Fibroblast of skin of abdomen (primary cell): ENCODE measurements around the gene CPEB4.

ENCODE experiments used
- DNase-seq: peaks from one replicate; pipeline ENCODE4 v3.0.0-alpha.2; 2013

The CPEB4 gene

DNA sequence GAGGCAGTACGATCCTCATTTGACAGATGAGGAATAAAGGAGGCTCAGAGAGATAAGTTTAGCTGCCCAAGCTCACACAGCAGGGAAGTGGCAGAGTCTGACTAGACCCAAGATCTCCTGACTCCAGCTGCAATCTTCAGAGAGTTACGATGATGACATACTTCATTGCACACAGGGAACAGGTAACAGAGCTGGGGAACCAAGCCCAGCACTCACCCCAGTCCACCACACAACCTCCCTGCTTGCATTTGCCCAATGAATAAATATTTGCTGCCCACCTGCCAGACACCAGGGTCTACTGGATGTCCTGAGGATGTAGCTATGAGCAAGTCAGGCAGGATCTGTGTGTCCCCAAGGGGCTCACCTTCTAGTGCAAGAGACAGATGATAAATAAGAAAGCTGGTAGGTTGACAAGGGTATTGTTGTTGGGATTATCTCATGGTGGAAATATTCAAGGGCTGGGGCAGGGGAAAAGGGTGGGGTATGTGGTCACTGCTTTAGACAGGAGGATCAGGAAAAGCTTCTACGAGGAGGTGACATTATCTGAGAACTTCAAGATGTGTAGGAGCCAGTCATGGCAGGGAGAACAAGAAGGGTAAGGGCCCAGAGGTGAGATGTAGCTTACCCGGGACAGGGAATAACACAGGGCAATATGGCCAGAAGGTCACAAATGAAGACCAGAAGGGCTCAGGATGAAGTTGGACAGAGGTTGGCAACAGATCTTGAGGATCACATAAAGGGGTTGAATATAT lies 28.6 kb upstream of the CPEB4 start:
- DNase-seq, result no peak

DNA sequence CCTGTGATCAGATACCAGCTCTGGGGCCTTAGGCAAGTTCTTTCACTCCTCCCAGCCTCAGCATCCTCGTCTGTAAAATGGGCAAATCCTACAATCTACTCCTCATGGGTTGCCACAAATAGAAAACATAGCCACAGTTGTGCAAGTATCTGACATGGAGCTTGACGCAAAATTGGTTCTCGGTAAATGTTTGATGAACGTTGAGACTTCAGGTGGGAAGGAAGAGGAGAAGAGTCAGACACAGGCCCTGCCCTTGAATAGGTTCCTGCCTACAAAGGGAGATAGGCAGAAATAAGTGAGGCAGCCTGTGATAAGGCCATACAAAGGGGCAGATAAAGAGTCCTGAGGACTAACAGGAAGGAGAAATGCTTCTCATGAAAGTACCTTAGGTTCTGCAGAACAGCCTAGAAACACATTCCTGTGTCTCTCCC lies 26.1 kb upstream of the CPEB4 start:
- no peak for DNase-seq

DNA sequence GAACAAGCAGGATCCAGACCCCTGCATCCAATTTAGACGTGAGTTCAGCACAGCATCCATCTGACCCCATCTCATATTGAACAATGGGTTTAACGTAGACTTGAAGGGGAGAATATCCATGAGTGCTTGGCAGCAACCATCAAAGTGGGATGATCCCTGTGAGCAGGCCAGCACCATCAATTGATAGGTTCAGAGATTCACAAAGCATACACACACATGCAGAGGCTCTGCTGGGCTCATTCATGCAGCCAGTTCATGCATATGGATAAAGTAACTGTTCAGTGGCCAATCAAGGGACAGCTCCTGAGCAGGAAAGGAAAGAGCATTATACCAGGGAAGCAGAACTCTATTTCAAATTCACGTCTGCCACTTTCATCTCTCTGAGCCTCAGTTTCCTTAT lies 24.8 kb upstream of the CPEB4 start:
- no peak for DNase-seq

DNA sequence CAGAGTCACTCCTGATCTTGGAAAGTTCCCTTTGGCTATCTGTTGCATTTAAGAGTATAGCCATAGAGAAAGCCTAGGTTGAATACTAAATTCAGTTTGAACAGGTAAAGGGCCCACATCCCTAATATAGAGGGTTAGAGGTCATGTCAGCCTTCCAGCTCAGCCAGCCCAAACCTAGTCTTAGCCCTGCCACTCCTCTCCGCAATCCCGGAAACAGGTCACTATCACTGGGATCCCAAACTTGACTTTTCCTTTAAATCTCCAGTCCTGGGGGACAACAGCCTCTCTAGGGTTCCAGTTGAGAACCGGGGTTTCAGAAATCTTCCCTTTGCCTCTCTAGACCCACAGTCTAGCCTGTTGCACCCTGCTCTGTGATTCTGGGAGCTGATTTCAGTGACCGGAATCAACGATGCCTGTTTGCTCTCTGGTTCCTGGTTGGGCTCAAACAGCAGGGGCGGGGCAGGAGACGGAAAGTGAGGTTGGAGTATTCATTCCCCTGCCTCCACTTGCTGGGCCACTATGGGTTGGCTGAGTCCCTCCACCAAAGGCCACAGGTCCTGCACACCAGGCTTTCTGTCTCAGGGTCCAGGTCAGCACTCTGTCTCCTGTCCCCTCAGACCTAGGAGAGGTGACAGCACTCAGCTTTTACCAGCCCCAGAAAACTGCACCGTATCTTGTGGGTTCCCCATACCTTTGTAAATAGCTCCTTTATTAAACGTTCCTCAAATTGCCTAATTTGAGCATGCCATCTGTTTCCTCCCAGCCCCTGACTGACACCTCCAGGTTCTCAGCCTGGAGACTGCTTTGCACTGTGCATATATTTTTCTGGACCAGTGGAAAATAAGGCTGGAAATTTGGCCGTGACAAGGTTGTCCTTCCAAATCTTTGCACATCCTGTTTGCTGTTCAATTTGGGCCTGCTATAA lies 23.8 kb upstream of the CPEB4 start:
- no peak for DNase-seq

DNA sequence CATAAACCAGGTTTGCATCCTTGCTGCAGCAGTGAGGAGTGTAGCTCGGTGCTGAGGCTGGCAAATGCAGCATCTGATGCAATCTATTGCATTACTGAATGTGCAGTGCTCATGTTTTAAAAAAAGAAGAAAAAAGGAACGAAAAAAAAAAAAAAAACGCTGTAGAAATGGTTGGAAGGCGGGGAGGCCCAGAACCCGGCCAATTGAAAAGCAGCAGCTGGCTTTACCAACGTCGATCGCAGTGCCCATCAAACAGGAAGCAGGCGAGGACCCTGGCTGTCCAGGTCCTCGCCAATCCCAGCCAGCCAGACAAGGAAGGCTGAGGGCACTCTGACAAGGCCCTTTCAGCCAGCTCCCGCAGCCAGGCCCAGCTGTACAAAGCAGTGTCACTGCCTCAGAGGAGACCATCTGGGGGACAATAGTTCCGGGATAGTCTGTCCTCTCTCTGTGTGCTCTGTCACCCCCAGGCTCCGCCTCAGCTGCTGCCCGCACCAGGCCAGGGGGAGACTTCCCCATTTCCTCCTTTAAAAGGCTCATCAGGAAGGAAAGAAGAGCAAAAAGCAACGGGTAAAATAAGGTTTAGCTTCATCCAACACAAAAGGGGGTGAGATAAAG lies 21.8 kb upstream of the CPEB4 start:
- no peak for DNase-seq

DNA sequence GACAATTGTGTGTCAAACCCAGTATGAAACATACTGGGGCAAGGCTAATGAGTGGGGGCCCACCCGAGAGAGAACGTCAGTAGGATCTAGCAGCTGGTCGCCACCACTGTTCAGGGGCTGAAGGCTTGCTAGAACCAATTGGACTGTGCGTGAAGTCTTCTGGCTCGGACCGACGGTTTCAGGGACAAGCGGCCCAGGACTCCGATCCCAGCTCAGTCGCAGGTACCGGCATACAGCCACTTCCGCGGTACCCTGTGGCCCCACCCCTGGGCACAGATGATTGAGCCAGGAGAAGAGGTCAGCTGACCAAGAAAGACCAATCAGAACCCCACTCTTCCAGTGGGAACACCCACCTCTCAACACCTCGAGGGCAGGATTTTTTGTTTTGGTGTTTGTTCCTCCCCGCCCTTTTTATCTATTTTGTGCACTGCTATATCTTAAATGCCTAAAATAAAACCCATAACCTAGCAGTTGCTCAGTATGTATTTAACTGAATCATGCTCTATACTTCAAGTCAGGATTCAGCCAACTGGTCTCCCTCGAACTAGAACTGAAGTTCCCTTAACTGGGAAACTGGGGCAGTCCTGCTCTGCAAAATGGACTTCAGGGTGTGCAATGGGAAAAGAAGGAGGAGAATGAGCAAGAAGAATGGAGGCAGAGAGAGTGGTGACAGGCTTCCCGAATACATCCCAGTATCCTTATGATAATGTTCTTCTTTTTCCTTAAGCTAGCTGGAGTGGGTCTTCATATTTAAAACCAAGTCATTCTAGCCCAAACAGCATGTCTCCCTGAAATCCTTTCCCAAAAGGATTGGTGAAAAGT lies 21.1 kb upstream of the CPEB4 start:
- no peak for DNase-seq

DNA sequence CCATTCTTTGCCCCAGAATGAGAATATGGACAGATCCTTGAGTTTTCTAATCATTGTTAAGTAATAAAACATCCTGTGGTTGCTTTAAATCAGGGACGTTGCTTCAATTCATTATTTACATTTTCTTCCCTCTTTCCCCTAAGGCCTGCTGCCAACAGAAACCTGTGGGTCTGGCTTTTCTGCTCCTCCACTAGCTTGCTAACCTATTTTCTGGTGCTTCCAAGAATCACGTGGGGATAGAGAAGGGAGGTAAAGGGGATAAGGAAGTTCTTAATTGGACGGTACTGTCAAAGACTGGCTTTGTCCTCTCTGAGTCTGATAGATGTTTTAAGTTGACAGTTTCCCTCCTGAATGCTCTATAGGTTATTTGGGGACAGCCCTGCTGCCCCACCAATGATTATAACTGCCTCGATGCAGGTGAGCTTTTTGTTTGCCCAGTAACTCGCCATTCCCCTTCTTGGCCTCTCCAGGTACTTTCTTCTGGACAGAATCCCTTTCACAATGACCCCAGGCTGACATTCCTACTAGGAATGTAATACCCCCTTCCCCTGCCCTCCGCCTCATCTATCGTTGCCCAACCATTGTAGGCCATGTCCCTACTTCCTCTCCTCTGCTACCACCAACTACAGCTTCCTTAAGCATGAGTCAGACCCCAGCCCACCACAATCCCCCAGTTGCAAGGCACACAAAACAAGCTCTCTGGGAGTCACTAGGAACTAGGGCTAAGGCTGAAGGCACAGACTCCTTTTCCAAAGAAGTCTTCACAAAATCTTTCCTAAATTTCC lies 19.9 kb upstream of the CPEB4 start:
- peak; percentile 39 for DNase-seq

DNA sequence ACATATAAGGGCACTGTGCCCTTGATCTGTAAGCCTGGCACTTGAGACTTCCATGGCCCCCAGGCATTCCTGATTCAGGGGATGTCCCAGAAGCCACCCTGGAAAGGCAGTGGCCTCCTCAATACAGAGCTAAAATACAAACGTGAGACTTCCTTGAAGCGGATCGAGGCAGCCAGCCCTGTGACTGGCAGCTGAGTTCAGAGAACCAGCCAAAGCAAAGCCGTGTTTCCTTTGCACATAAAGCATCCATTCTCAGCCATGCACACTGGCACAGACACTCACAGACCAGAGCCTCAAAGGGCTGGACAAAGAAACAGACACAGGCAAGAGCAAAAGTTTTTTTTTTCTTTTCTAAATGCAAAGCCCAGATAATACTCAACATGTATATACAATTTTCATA lies 18.8 kb upstream of the CPEB4 start:
- DNase-seq, result no peak

DNA sequence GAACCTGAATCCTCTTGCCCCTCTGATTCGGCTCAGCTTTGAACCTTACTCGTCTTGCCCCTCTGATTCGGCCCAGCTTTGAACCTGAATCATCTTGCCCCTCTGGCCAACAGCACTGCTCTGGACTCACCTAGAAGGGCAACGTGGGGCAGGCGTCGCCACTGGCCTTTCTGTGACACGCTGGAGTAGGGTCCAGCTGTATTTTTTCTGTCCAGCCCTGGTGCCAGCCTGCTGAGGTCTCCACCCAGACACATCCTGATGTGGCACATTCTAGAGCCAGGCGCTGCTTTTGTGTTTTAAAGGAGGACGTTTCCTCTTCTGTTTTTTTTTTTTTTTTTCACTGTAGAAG lies 15.2 kb upstream of the CPEB4 start:
- no peak for DNase-seq

DNA sequence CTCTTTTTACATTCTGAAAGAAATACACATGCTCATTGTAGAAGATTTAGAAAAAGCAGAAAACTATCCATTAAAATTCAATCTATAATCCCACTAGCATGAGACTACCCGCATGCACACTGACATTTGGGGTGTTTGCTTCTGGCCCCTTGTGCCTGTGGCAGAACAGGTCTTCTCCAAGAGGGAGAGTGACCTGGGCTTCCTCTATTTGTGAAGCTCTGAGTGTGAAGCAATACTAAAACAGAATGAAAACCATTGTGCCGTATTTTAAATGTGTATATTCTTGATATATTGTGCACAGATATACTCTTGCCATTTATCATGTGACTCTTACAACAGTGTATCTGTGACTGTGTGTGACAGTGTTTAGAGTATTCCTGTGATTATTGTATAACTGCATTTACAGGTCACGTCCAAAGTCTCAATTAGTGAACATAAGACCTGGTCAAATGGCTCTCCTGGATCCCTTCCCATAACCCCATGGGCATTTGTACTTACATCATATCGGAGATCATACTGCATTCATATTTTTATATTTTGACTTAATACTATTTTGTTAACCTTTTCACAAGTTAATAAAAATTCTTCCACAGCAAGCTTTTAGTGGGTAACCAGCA lies 14.7 kb upstream of the CPEB4 start:
- no peak for DNase-seq

DNA sequence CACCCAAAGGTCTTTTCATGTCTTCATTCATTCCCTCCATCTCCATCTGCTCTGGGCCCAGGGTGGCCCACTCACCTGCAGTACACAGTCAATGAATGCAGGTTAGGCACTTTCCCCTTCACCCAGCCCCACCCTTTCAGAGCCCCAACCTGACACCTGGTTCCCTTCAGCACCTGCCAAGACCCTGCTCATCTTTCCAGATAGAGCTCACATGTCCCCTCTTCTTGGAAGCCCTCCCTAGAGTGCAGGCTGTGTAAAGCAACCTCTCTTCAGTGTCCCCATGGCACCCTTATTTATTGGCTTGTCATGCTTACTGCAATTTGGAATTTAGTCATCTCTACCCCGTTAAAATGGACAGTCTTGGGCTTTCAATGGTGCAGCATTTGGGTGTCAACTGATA lies 13.0 kb upstream of the CPEB4 start:
- DNase-seq, result no peak

DNA sequence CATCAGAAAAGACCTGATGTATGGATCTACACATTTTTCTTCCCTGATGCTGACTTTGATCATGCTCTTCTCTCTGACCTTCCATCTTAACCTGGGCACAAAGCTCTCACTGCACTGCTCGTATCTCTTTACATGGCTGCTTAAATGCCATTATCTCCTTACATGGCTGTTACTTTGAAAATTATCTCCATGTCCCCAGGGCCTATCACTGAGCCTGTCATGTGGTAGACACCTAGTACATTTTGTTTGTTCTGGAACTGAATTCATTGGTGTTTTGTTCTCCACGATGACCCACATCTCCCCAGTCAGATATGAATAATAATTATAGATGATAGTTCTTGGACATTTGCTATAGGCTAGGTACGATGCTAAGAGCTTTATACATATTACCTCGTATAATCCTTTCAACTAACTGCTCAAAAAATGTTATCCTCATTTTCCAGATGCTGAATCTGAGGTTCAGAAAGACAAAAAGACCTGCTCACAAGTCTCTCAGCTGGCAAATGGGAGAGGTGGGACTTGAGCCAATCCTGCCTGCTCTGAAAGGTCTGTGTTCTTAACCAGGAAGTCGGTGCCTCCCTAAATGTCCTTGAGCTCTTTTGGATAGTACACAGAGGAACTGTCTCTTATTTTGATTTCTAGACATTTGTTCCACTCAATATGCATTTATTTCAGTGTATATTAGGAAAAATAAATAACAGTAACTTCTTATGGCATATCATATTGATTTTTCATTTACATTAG lies 9.8 kb upstream of the CPEB4 start:
- DNase-seq, result no peak

DNA sequence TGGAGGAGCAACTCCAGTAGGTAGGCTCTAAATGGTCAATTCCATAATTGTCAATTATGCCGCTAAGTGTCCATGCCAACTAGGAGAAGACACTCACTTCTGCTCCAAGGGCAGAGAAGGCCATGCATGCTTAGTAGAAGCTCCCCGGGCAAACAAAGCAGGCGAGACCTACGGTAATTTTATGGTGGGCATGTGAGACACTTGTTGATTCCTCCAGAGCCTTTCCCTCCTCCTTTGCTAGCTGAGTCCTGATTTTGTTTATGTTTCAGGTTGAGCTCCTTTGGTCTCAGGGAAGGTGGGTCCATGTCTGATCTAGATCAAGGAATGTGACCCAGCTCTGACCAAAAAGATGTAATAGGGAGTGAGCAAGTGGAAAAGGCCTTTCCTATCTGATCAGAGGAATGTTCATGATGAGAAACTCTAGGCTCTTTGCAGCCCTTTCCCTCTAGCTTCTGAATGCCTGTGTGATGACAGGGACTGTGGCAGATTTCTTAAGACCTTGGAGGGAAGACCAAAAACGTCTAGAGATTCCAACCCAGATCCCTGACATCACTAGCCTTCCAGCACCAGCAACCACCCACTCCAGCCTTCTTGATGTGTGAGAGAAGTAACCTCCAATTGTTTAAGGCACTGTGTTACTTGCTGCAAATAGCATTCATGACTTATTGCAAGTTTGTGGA lies 7.7 kb upstream of the CPEB4 start:
- peak; percentile 72 for DNase-seq

DNA sequence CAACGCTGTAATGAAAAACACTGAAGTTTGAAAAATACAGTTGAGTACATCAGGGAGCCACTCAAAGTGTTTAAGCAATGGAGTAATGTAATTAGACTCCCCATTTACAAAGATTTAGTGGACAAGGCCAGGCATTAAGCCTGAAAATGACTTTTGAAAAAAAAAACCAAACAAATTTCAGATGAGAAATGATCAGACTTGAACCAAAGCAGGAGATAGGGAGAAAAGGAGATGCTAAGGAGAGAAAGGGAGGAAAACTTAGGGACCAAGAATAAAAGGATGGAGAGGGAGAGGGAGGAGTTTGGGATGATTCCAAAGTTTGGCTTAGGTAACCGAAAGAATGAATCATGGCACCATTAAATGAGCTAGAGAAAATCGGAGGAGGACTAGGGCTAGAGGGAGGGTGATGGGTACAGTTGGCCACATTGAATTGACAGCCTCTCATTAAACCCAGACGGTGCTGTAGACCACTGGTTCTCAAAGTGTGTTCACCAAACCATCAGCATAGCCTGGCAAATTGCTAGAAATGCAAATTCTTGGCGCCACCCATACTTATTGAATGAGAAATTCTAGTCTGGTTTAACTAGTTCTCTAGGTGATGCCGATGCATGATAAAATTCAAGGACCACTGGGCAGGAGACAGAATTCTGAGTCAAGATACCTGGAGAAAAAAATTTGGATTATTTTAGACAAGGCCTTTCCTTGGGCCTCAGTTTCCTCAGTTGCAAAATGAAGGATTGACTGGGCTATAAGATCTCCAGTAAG lies 6.2 kb upstream of the CPEB4 start:
- DNase-seq, result no peak

DNA sequence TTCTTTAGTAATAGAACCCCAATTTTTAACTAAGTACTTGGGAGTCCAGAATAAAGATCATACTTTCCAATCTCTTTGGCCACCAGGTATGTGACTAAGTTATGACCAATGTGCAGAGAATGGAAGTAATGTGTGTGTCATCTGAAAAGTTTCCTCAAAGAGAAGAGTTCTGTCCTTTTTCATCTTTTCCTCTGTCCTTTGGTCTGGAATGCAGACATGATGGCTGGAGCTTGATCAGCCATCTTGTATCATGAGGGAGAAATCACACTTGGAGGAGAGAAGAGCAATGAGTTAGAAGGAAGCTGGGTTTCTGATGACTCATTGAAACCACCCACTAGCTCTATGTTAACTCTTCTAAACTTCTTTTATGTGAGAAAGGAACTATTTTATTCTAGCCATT lies 5.5 kb upstream of the CPEB4 start:
- no peak for DNase-seq

DNA sequence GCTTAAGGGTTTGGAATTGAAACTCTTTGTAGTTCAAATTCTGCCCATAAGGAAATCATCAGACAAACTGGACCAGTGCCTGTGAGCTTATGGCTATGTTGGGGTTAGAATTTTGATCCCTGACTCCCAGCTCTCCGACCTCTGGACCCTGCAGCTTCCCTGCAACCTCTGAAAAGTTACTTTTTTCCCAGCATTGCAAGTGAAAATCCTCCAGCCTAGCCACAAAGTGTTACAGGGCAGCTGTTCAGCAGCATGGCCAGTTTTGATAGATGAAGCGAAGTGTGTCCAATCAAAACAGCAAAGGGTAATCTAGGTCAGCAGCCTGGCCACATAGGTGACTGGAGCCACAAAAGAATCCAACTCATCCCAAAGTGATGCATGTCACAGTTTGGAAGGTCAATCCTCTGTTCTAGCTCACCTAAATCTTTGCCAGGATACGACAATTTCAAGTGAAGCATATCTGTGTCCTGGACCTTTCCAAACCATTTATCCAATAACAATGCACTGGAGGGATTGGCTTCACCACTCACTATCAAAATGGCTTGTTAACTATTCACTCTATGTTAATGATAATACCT lies 4.7 kb upstream of the CPEB4 start:
- DNase-seq, result no peak

DNA sequence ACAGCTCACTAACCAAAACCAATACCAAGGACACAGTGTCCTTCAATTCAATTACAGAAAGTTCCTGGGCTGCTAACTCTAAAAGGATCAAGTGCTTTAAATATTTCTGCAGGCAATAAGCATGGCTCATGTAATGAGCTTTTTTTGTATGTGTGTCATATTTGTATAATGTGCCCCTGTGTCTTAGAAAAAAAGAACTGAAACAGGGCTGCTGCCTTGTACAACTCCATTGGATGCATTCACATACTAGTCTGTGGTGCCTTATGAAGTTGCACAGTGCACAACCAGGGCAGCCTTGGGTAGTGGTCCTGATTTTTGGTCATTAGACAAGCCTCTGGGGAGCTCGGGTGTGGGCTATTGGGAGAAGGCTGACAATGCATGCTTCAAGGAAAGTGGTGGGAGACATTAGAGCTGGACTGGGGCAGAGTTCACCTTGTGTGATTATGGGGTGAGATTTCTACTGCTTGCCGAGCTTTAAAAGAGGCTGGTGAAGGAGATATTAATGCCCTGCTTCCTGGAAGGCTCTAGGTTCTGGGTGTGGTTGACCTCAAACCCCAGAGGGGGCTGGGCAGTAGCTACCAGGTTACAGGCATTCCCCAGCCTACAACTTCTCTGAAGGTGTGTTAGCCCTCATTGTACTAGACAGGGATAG lies 3.6 kb upstream of the CPEB4 start:
- DNase-seq, result no peak

DNA sequence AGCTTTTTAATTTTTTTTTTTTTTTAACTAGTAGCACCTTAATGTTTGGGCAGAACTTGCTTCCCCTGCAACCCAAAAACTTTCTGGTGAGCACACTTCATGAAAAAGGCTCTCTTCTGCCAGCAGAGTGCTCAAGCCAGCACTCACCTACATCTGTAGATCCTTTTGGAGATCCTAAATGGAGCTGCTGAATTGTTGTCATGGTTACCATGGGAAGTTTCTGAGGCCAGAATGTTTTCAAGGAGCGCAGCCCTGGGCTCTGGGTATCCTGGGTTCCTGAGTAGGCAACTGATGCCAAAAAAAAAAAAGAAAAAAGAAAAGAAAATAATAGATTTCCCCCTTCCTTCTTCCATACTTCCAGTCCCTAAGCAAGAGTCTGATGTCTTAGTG lies 3.1 kb upstream of the CPEB4 start:
- DNase-seq, result no peak
